Right renal cortex interstitium (tissue), 3 donors: ENCODE results near the gene TRAPPC11. TPM values are rescaled to one million over a fixed set of nuclear protein-coding genes. Genes with fewer than 3 reads are reported as not detected.

Experiments used
- DNase-seq, 3 donors: peaks; one replicate each; pipeline ENCODE4 v3.0.0-alpha.2; 2013; ENCODE audit warnings: low read depth in 3 of 3, low spot score in 2 of 3
- polyA plus RNA-seq, 3 donors: library from polyadenylated mRNA; unstranded; fragments of 120-200 nt; gene quantifications; one replicate each; pipeline ENCODE4 v1.2.1, GENCODE V29; 2013; ENCODE audit not compliant: insufficient read length in 3 of 3

The TRAPPC11 gene
- polyA plus RNA-seq, 3 donors, result 34.7 to 38.1 (median 36.6) TPM

DNA sequence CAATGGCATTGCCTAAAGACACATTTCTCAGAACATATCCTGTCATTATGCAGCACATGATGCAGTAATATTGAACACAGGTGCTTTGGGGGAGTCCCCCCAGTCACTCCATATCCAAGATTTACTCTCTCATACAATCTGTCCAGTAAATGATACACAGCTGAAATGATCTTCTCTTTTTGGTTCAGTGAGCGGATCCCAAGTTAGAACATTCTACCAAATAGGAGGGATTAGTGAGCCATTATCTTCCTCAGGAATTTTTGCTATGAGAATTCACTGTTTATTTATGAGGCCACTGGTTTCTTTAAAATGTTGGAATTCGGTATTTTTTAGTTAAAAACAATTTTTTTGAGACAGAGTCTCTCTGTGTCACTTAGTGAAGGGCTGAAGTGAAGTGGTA is 96.5 kb downstream of the TRAPPC11 start:
- no peak for DNase-seq

DNA sequence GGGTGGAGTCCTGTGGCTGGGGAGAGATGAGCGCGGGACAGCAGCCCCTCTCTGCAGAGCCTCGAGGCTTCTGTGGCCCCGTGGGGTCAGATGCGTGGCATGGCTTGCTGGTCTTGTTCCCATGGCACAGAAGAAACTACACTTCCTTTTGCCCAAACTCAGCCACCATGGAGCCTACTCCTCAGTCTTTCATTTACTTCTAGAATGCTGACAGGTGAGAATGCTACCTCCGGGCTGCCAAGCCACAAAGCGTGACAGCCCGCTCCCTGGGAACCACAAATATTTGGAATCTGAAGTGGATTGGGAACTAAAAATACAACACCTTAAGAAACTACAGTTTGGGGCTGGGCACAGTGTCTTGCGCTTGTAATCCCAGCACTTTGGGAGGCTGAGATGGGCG is 98.0 kb downstream of the TRAPPC11 start:
- DNase-seq, result no peak

DNA sequence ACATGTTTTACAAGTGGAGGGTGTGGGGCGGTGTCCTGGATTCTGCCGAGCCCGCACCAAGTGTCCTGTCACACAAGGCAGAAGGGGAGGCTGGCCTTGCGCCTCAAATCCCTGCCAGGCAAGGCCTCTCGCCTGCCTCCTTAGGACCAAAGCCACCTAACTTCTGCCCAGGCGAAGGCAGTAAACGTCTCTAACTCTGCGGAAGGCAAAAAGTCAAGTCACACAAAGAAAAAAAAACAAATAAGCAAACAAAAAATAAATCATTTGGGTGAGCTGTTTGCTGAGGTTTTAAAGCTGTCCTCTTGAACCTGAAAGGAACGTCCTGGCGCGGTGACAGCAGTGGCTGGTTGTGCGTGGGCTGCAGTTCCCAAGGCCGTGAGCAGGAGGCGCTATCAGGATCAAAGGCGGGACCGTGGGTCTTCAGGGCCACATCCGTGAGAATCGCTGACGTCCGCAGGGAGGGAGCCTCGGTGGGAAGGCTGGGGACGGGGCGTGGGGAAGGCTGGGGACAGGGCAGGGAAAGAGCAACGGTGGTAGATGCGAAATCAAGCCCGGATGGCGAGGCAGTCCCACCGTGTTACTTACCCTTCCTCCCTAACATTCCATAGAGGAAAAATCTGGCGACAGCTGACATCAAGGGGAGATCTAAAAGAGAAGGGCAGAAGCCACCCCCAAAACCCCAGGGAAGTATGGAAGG is 99.1 kb downstream of the TRAPPC11 start:
- DNase-seq, result no peak

DNA sequence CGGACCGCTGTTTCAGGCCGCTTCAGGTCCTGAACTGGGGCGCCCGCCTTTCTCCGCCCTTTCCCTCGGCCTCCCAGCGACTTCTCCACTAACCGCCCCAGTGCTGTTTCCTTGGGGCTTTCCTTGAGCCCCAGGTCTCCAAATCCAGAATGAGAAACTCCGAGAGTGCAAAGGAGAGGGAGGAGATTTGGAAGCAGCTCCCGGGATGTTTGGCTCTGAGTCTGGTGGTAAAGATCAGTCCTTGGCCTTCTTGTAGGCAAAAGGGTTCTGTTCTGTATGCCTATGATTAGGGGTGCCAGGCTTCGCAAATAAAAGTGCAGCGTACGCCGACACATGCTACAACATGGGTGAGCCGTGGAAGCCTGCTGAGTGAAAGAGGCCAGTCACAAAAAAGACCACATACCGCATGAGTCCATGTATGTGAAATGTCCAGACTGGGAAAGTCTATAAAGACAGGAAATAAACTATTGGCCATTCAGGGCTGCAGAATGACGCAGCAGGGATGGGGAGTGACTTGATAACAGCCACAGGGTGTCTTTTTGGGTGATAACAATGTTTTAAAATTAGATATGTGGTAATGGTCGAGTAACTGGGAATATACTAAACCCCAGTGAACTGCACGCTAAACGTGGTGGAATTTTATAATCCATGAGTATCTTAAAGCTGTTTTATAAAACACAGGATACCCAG is 99.8 kb downstream of the TRAPPC11 start:
- no peak for DNase-seq

DNA sequence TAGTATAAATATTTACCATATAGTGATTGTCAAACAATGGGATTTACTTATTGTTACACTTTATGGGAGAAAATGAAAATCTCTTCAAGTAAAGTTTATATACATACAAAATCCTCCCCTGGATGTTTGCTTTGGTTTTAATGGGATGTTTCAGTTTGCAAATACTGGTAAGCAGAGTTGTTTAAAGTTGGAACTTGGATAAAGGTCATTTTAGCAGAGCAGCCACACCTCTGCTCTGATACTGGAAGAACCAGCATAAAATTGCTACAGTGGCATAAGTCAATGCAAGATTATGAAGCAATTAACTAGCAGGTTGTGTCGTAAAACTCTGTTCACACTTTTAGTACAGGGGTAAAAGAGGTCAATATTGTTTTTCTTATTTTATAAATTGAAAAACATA is 101.2 kb downstream of the TRAPPC11 start:
- no peak for DNase-seq

Other genes with a start within 250 kb of the TRAPPC11 start
- gene CDKN2AIP, start 214.7 kb upstream of the TRAPPC11 start, polyA plus RNA-seq, result 10 to 100 TPM; 38.7 to 42.9 (median 39.4) TPM
- 10 to 100 TPM; 27.2 to 29.1 (median 28.4) TPM for gene ING2, start 154.2 kb upstream of the TRAPPC11 start, polyA plus RNA-seq
- 10 to 100 TPM; 35.8 to 45.6 (median 41.2) TPM for gene RWDD4, start 108 bp upstream of the TRAPPC11 start, polyA plus RNA-seq
- 10 to 100 TPM in 1 of 3 donors, 1 to 10 TPM in 2; 7.7 to 10.5 (median 8.8) TPM for gene STOX2, start 246.0 kb downstream of the TRAPPC11 start, polyA plus RNA-seq